Motor neuron (in vitro differentiated cells): Measurements from ENCODE around the gene ANKRD29. TPM values are rescaled to one million over a fixed set of nuclear protein-coding genes. Genes with fewer than 3 reads are reported as not detected.

Source experiments
- ATAC-seq, 8 experiments: fragments of 200-7000 bp; cut with Tn5 transposase; replicated peaks in 6 of 8; 2 replicates each; pipeline ENCODE4 v1.8.0; 2021; ENCODE audit warnings: mild to moderate bottlenecking in 8 of 8, moderate library complexity in 8 of 8
- H3K27ac ChIP-seq, 2 donors: fragments of 250-450 bp; sonication (Bioruptor Pico); 2 replicates each; pipeline ENCODE4 v1.9.0; 2021; ENCODE audit warnings: antibody characterized with exemption in 2 of 2, mild to moderate bottlenecking in 2 of 2, moderate library complexity in 1 of 2
- H3K4me1 ChIP-seq, 2 donors: fragments of 250-450 bp; sonication (Bioruptor Pico); replicated peaks in 1 of 2; 2 replicates each; pipeline ENCODE4 v1.6.1; 2021; ENCODE audit warnings: antibody characterized with exemption in 2 of 2, mild to moderate bottlenecking in 2 of 2, moderate library complexity in 1 of 2
- H3K4me3 ChIP-seq, 5 donors: fragments of 250-450 bp; sonication (Bioruptor Pico); 2 replicates each; pipeline ENCODE4 v1.9.0; 2021; ENCODE audit warnings: antibody characterized with exemption in 5 of 5, mild to moderate bottlenecking in 5 of 5, moderate library complexity in 4 of 5
- WGBS, 10 experiments: fragments of 450-650 bp; shearing (Covaris generic); methylation state at CpG; one replicate each; pipeline ENCODE4 v1.0.0; 2022; 5-methylcytosine and 5-hydroxymethylcytosine counted together
- in situ Hi-C, 9 experiments: fragments of 400-800 bp; cut with MboI; loops; one replicate each; pipeline ENCODE4 v1.15.0; 2021; ENCODE audit warnings: low sequenced_read_pairs in 9 of 9, low pct_unique_long_range_greater_than_20kb in 2 of 9; ENCODE audit not compliant: unreplicated experiment in 9 of 9
- total RNA-seq, 8 experiments: library from RNA; unstranded; fragments of 300-600 nt; gene quantifications; 2 replicates each; pipeline versions ENCODE4 v1.2.3 to v1.2.4, GENCODE V29; 2022

Gene ANKRD29
- total RNA-seq: 1 to 10 TPM in 5 of 8 experiments, under 1 TPM in 3; 0.42 to 6.9 (median 3.0) TPM

GRCh38 chr18:23662309-23663263 lies at the start of gene ANKRD29:
TSS of gene ANKRD29 (minus strand) at chr18:23662911. CDS start at chr18:23662730, 181 bp downstream.
- H3K27ac ChIP-seq: no peak within 1 kb of the TSS

GRCh38 chr18:23712445-23712844 lies 49.7 kb upstream of the ANKRD29 start:
- H3K4me3 ChIP-seq: no peak overlapping the region
- no peaks in the 10 kb centered on the region for H3K4me1 ChIP-seq
- no peak for ATAC-seq
- no peak overlapping the region for H3K27ac ChIP-seq
- 33 to 100% (median 92%) methylated on average over 1 to 3 of the region's 3 CpGs; no CpG with 5 or more reads in 2 of the 10 experiments for WGBS, 10 experiments
- in situ Hi-C loops: loop anchor here in 2 of 9 experiments (25.0 kb wide), 1 partner anchor 100 kb away; no protein-coding TSS in a partner anchor

More at GRCh38 chr18:23662309-23663263, at the start of gene ANKRD29:
- Histone ChIP-seq H3K4me1 (no peaks in the 10 kb centered on the region), H3K4me3 (peak within 1 kb of the TSS; percentile 32 to 39 (median 34))
- ATAC-seq: peak; percentile 81 to 95 (median 88)
- 6 to 60% (median 36%) methylated on average over 1 to 15 of the region's 86 CpGs; no CpG with 5 or more reads in 4 of the 10 experiments for WGBS, 10 experiments
- in situ Hi-C loops: no loop called here

GRCh38 chr18:23711426-23711825 lies 48.7 kb upstream of the ANKRD29 start:
- in situ Hi-C loops: loop anchor here in 2 of 9 experiments (25.0 kb wide), 1 partner anchor 101 kb away; no protein-coding TSS in a partner anchor
- H3K27ac ChIP-seq: no peak overlapping the region
- no peak for ATAC-seq
- WGBS, 10 experiments: 20 to 100% (median 88%) methylated on average over 1 of the region's 1 CpG; no CpG with 5 or more reads in 3 of the 10 experiments
- H3K4me1 ChIP-seq: no peaks in the 10 kb centered on the region
- H3K4me3 ChIP-seq: no peak overlapping the region

GRCh38 chr18:23710946-23711345 lies 48.2 kb upstream of the ANKRD29 start:
- in situ Hi-C loops: loop anchor here in 2 of 9 experiments (25.0 kb wide), 1 partner anchor 101 kb away; no protein-coding TSS in a partner anchor
- Histone ChIP-seq H3K4me1 (no peaks in the 10 kb centered on the region), H3K27ac (no peak overlapping the region), H3K4me3 (no peak overlapping the region)
- ATAC-seq: no peak
- WGBS, 10 experiments: 88 to 100% (median 100%) methylated on average over 1 of the region's 1 CpG; no CpG with 5 or more reads in 4 of the 10 experiments

- in situ Hi-C loops: loop anchor here in 2 of 9 experiments (25.0 kb wide), 1 partner anchor 102 kb away; no protein-coding TSS in a partner anchor
- H3K4me1 ChIP-seq: no peaks in the 10 kb centered on the region
- 70 to 98% (median 85%) methylated on average over 2 to 17 of the region's 17 CpGs for WGBS, 10 experiments
- H3K27ac ChIP-seq: no peak overlapping the region
- H3K4me3 ChIP-seq: no peak overlapping the region
- ATAC-seq: no peak
Observed at GRCh38 chr18:23710068-23710527, 47.4 kb upstream of the ANKRD29 start.

GRCh38 chr18:23706971-23707640 lies 44.4 kb upstream of the ANKRD29 start:
- no peak overlapping the region for H3K4me3 ChIP-seq
- in situ Hi-C loops: loop anchor here in 2 of 9 experiments (25.0 kb wide), 1 partner anchor 105 kb away; no protein-coding TSS in a partner anchor
- H3K27ac ChIP-seq: no peak overlapping the region
- ATAC-seq: no peak
- no peaks in the 10 kb centered on the region for H3K4me1 ChIP-seq
- WGBS, 10 experiments: 80 to 100% (median 83%) methylated on average over 1 of the region's 3 CpGs; no CpG with 5 or more reads in 7 of the 10 experiments

- in situ Hi-C loops: loop anchor here in 2 of 9 experiments (25.0 kb wide), 1 partner anchor 107 kb away; no protein-coding TSS in a partner anchor
- Histone ChIP-seq H3K4me3 (no peak overlapping the region), H3K27ac (no peak overlapping the region), H3K4me1 (no peaks in the 10 kb centered on the region)
- ATAC-seq: no peak
Observed at GRCh38 chr18:23704806-23705205, 42.1 kb upstream of the ANKRD29 start.

- 20 to 100% (median 73%) methylated on average over 1 to 6 of the region's 6 CpGs; no CpG with 5 or more reads in 2 of the 10 experiments for WGBS, 10 experiments
- ATAC-seq: no peak
- Histone ChIP-seq H3K4me1 (no peaks in the 10 kb centered on the region), H3K27ac (no peak overlapping the region), H3K4me3 (no peak overlapping the region)
- in situ Hi-C loops: loop anchor here in 2 of 9 experiments (25.0 kb wide), 1 partner anchor 108 kb away; no protein-coding TSS in a partner anchor
Observed at GRCh38 chr18:23703987-23704384, 41.3 kb upstream of the ANKRD29 start.

- Histone ChIP-seq H3K4me1 (no peaks in the 10 kb centered on the region), H3K27ac (no peak overlapping the region), H3K4me3 (no peak overlapping the region)
- peak in 5 of 8 experiments; percentile 37 to 99 (median 95) for ATAC-seq
- in situ Hi-C loops: loop anchor here in 2 of 9 experiments (25.0 kb wide), 1 partner anchor 109 kb away; no protein-coding TSS in a partner anchor
- WGBS, 10 experiments: 0 to 100% (median 57%) methylated on average over 1 to 5 of the region's 6 CpGs; no CpG with 5 or more reads in 2 of the 10 experiments
Observed at GRCh38 chr18:23703057-23703986, 40.6 kb upstream of the ANKRD29 start.

GRCh38 chr18:23702606-23703005 lies 39.9 kb upstream of the ANKRD29 start:
- 33 to 100% (median 82%) methylated on average over 1 to 4 of the region's 4 CpGs; no CpG with 5 or more reads in 3 of the 10 experiments for WGBS, 10 experiments
- no peaks in the 10 kb centered on the region for H3K4me1 ChIP-seq
- ATAC-seq: no peak
- no peak overlapping the region for H3K27ac ChIP-seq
- no peak overlapping the region for H3K4me3 ChIP-seq
- in situ Hi-C loops: loop anchor here in 2 of 9 experiments (25.0 kb wide), 1 partner anchor 110 kb away; no protein-coding TSS in a partner anchor

- no peak for ATAC-seq
- in situ Hi-C loops: loop anchor here in 2 of 9 experiments (25.0 kb wide), 1 partner anchor 111 kb away; no protein-coding TSS in a partner anchor
- H3K27ac ChIP-seq: no peak overlapping the region
Observed at GRCh38 chr18:23701544-23702064, 38.9 kb upstream of the ANKRD29 start.

More at GRCh38 chr18:23701544-23702064, 38.9 kb upstream of the ANKRD29 start:
- no peaks in the 10 kb centered on the region for H3K4me1 ChIP-seq
- no peak overlapping the region for H3K4me3 ChIP-seq
- WGBS, 10 experiments: 50 to 96% (median 85%) methylated on average over 1 to 8 of the region's 8 CpGs; no CpG with 5 or more reads in 1 of the 10 experiments
